Astrocyte (in vitro differentiated cells and primary cell): ENCODE results near the gene CLIP3. TPM values are rescaled to one million over a fixed set of nuclear protein-coding genes. Genes with fewer than 3 reads are reported as not detected.

Source experiments
- DNase-seq: peaks from one replicate; pipeline ENCODE4 v3.0.0-alpha.2; 2010; ENCODE audit warnings: low read depth
- FAIRE-seq: peaks from 2 replicates; lab custom pipeline; 2011; peaks lifted over from hg19 to GRCh38; lab: Jason Lieb, UNC
- H2AFZ ChIP-seq: 2 replicates; pipeline ENCODE4 v1.6.0; 2012; ENCODE audit warnings: low read depth, low read length, inconsistent platforms
- H3K27ac ChIP-seq: 2 replicates; pipeline ENCODE4 v1.5.1; 2011; ENCODE audit warnings: low read depth, low read length, inconsistent platforms
- H3K27me3 ChIP-seq: 2 replicates; pipeline ENCODE4 v1.6.0; 2011; ENCODE audit warnings: low read length, inconsistent platforms; ENCODE audit not compliant: insufficient read depth
- H3K36me3 ChIP-seq: 2 replicates; pipeline ENCODE4 v1.5.1; 2011; ENCODE audit warnings: low read length, inconsistent platforms; ENCODE audit not compliant: insufficient read depth
- H3K4me1 ChIP-seq: 2 replicates; pipeline ENCODE4 v1.5.1; 2011; ENCODE audit warnings: low read length, inconsistent platforms; ENCODE audit not compliant: insufficient read depth
- H3K4me2 ChIP-seq: 2 replicates; pipeline ENCODE4 v1.6.0; 2012; ENCODE audit warnings: low read length, inconsistent platforms
- H3K4me3 ChIP-seq: 2 replicates; pipeline ENCODE4 v1.5.1; 2011; ENCODE audit warnings: low read depth, mild to moderate bottlenecking, low read length, inconsistent platforms; ENCODE audit not compliant: insufficient read depth
- H3K79me2 ChIP-seq: 2 replicates; pipeline ENCODE4 v1.6.0; 2012; ENCODE audit warnings: mild to moderate bottlenecking, low read length, inconsistent platforms; ENCODE audit not compliant: insufficient read depth
- H3K9ac ChIP-seq: 2 replicates; pipeline ENCODE4 v1.6.0; 2012; ENCODE audit warnings: mild to moderate bottlenecking, low read length, inconsistent platforms
- H3K9me3 ChIP-seq: 2 replicates; pipeline ENCODE4 v1.5.1; 2012; ENCODE audit warnings: low read depth, mild to moderate bottlenecking, low read length, inconsistent platforms; ENCODE audit not compliant: insufficient read depth
- H4K20me1 ChIP-seq: 2 replicates; pipeline ENCODE4 v1.6.0; 2012; ENCODE audit warnings: low read length, inconsistent platforms; ENCODE audit not compliant: insufficient read depth
- H3K27ac Mint-ChIP-seq: one replicate; pipeline ENCODE4 v1.8.0; 2021; ENCODE audit warnings: mild to moderate bottlenecking, mixed read lengths; ENCODE audit not compliant: unreplicated experiment
- H3K27me3 Mint-ChIP-seq: one replicate; pipeline ENCODE4 v1.8.0; 2021; ENCODE audit warnings: low read depth, mixed read lengths; ENCODE audit not compliant: unreplicated experiment
- H3K36me3 Mint-ChIP-seq: one replicate; pipeline ENCODE4 v1.8.0; 2021; ENCODE audit warnings: low read depth, mixed read lengths; ENCODE audit not compliant: unreplicated experiment
- H3K4me1 Mint-ChIP-seq: one replicate; pipeline ENCODE4 v1.8.0; 2021; ENCODE audit warnings: low read depth, mixed read lengths; ENCODE audit not compliant: unreplicated experiment
- H3K4me3 Mint-ChIP-seq: one replicate; pipeline ENCODE4 v1.8.0; 2021; ENCODE audit warnings: mild to moderate bottlenecking, moderate library complexity, mixed read lengths; ENCODE audit not compliant: unreplicated experiment
- H3K9me3 Mint-ChIP-seq: one replicate; pipeline ENCODE4 v1.8.0; 2021; ENCODE audit warnings: mild to moderate bottlenecking, mixed read lengths; ENCODE audit not compliant: unreplicated experiment
- CTCF ChIP-seq: IDR thresholded peaks from 2 replicates; pipeline ENCODE4 v1.5.1; 2011; ENCODE audit warnings: low read depth, mild to moderate bottlenecking, inconsistent platforms, low read length, moderate library complexity; ENCODE audit not compliant: insufficient read depth
- EZH2 ChIP-seq: IDR thresholded peaks from 2 replicates; pipeline ENCODE4 v1.6.1; 2012; ENCODE audit warnings: mild to moderate bottlenecking, low read length, inconsistent platforms; ENCODE audit not compliant: insufficient read depth
- total RNA-seq: library from RNA; stranded (reverse); gene quantifications from 2 replicates; pipeline ENCODE4 v1.2.1, GENCODE V29; 2021

Gene CLIP3
- total RNA-seq, 1 donor from 2014 or later, result 57.4 TPM

GRCh38 chr19:36028313-36029041, 4.2 kb downstream of the CLIP3 start:
- no peaks in the 10 kb centered on the region for H3K9me3 Mint-ChIP-seq
- H4K20me1 ChIP-seq, result peaks cover 15% of the 10 kb centered on the region
- H3K4me2 ChIP-seq, result no peak overlapping the region
- H3K79me2 ChIP-seq, result no peaks in the 10 kb centered on the region
- no peak overlapping the region for H3K27ac ChIP-seq
- H3K27ac Mint-ChIP-seq, result no peak overlapping the region
- H2AFZ ChIP-seq, result no peak overlapping the region
- no peak for FAIRE-seq
- peaks cover 27% of the 10 kb centered on the region for H3K36me3 Mint-ChIP-seq
- H3K27me3 ChIP-seq, result no peaks in the 10 kb centered on the region
- H3K4me1 Mint-ChIP-seq, result peaks cover 3% of the 10 kb centered on the region
- H3K9me3 ChIP-seq, result no peaks in the 10 kb centered on the region
- no peak overlapping the region for H3K9ac ChIP-seq
- H3K27me3 Mint-ChIP-seq, result no peaks in the 10 kb centered on the region
- no peak for TF ChIP-seq EZH2
- TF ChIP-seq CTCF, result no peak
- H3K4me1 ChIP-seq, result no peaks in the 10 kb centered on the region
- DNase-seq, result no peak
- no peak overlapping the region for H3K4me3 Mint-ChIP-seq
- H3K4me3 ChIP-seq, result no peak overlapping the region
- H3K36me3 ChIP-seq, result no peaks in the 10 kb centered on the region

- FAIRE-seq (no peak), DNase-seq (no peak)
- Histone ChIP-seq H2AFZ (no peak overlapping the region), H3K9me3 (no peaks in the 10 kb centered on the region), H3K36me3 (no peaks in the 10 kb centered on the region), H3K79me2 (no peaks in the 10 kb centered on the region), H3K4me1 (no peaks in the 10 kb centered on the region), H3K27me3 (no peaks in the 10 kb centered on the region), H3K9ac (no peak overlapping the region), H4K20me1 (peaks cover 15% of the 10 kb centered on the region), H3K4me3 (no peak overlapping the region), H3K27ac (no peak overlapping the region), H3K4me2 (no peak overlapping the region)
- TF ChIP-seq EZH2 (no peak), CTCF (no peak)
- Mint-ChIP-seq H3K27me3 (no peaks in the 10 kb centered on the region), H3K36me3 (peaks cover 31% of the 10 kb centered on the region), H3K9me3 (no peaks in the 10 kb centered on the region), H3K4me3 (no peak overlapping the region), H3K4me1 (peaks cover 3% of the 10 kb centered on the region), H3K27ac (no peak overlapping the region)
Measured at GRCh38 chr19:36027696-36028095, 5.0 kb downstream of the CLIP3 start.
